Measurements from ENCODE around the gene PIP5K1C.

PIP5K1C gene

DNA sequence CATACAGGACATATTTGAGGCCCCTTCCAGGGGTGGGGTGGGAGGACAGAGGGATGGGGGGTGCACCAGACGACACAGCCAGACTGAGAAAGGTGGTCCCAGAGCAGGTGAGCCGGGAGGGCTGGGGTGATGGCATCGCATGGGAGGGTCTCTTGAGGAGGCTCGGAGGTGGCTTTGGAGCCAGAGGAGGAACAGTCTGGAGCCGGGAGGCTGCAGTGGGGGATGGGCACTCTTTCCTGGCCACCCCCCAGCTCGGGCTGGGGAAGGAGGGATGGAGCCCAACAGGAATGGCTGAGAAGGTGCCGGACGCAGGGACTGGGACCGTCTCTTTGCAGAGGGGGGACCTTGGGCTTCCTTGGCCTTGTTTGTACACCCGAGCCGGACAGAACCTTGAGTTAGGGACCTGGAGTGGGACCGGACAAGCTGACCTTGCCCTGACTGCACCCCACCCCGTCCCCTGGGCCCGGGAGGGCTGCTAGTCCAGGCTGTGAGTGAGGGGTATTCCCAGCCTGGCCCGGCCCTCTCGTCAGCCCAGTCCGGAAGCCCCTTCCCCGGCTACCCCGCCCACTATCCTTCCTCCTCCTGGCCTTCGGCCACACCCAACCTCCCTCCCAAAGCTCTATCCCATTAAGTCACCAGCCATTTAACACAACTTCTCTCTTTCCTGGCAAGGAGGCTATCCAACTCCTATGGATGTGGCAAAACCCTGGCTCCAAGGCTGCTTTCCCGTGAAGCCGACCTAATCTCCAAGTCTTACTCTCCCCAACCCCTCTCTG lies 92.8 kb downstream of the PIP5K1C start:
- Mint-ChIP-seq H3K36me3 (ENCODE audit: insufficient read depth) (peaks cover 6% of the 10 kb centered on the region), H3K27ac (peak overlapping the region in 1 of 2 donors; percentile 82), H3K4me1 (ENCODE audit: low read depth in 2 of 2) (peaks cover 5 to 6% of the 10 kb centered on the region in 2 donors), H3K4me3 (peak overlapping the region in 1 of 2 donors; percentile 45), H3K27me3 (no peaks in the 10 kb centered on the region), H3K9me3 (no peaks in the 10 kb centered on the region)
- ATAC-seq (replicated peaks) (no peak), DNase-seq (no peak)

DNA sequence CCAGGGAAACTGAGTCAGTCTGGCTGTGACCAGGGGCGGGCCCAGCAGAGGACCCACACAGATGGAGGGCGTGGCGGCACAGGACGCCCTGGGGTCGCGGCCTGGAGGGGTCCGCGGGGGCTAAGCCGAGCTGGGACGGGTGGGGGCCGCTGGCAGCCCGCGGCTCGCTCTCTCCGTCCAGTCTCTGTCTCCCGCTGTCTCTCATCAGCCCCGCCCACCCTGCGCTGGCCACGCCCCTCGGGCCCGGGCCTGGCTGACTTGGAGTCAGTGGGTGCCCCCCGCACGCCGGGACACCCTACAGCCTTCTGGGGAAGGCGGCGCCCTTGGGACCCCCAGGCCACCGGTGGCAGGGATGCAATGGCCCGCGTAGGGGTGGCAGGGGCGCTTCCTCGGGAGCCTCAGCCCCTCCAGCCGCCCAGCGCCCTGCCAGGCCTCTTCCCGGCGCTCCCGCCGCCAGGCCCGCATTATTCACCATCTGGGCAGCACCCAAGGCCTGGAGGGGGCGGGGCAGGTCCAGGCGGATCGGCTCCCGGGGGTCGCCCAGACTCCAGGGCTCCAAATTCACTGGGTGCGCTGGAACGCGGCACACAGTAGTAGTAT lies 93.5 kb downstream of the PIP5K1C start, which contains the start of gene TBXA2R:
Gene TBXA2R, minus strand, starts transcription at position 186 of the 600 bp plus-strand sequence. CDS start 6,241 bp downstream, outside the sequence.
- DNase-seq = peak; percentile 26 to 43 (median 35)
- H3K27ac Mint-ChIP-seq = no peak within 1 kb of the TSS
- no peaks in the 10 kb centered on the region for H3K9me3 Mint-ChIP-seq
- ATAC-seq (replicated peaks) = peak; percentile 31
- H3K27me3 Mint-ChIP-seq = no peaks in the 10 kb centered on the region
- H3K36me3 Mint-ChIP-seq (ENCODE audit: insufficient read depth) = peaks cover 8% of the 10 kb centered on the region
- H3K4me3 Mint-ChIP-seq = peak within 1 kb of the TSS in 1 of 2 donors; percentile 45
- H3K4me1 Mint-ChIP-seq (ENCODE audit: low read depth in 2 of 2) = peaks cover 5 to 6% of the 10 kb centered on the region in 2 donors

DNA sequence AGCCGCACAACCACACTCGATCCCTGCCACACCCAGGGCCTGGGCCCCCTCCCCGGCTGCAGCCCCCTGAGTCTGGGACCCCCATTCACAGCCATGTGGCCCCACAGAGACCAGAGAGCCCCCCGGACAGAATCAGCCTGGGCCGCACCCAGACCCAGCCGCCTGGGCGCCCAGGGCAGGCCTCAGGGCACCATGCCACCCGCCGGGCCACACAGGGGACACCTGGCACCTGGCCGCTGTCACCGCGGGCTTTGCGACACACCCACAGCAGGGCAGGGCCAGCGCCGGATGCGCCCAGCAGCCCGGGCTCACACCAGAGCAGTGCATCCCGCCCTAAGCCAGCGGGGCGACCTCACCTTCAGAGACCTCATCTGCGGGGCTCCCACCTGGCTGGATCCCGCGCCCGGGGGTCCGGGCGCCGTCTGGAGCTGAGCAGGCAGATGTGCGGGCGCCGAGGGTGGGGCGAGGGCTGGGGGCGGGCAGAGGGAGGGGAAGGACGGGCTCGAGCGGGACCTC lies 94.0 kb downstream of the PIP5K1C start:
- Mint-ChIP-seq H3K36me3 (ENCODE audit: insufficient read depth) (peaks cover 4% of the 10 kb centered on the region), H3K4me1 (ENCODE audit: low read depth in 2 of 2) (peaks cover 5 to 6% of the 10 kb centered on the region in 2 donors), H3K9me3 (no peaks in the 10 kb centered on the region), H3K27me3 (no peaks in the 10 kb centered on the region), H3K27ac (no peak overlapping the region), H3K4me3 (no peak overlapping the region)
- ATAC-seq (replicated peaks) (peak; percentile 63), DNase-seq (peak in 1 of 3 experiments; percentile 19)

DNA sequence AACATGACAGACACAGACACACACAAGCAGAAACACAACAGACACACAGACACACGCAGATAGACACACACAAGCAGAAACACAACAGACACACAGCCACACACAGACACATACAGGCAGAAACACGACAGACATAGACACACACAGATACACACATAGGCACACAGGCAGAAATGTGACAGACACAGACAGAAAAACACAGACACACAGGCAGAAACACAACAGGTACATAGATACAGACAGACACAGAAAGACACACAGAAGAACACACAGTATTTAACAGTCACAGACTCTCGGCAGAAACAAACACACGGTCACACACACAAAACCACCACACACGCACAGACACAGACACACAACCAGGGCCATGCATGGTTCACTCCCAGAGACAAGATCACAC lies 94.5 kb downstream of the PIP5K1C start:
- Mint-ChIP-seq H3K4me3 (no peak overlapping the region), H3K27ac (no peak overlapping the region), H3K36me3 (ENCODE audit: insufficient read depth) (peaks cover 4% of the 10 kb centered on the region), H3K9me3 (no peaks in the 10 kb centered on the region), H3K27me3 (no peaks in the 10 kb centered on the region), H3K4me1 (ENCODE audit: low read depth in 2 of 2) (peaks cover 5 to 6% of the 10 kb centered on the region in 2 donors)
- no peak for ATAC-seq (replicated peaks)
- DNase-seq = no peak

DNA sequence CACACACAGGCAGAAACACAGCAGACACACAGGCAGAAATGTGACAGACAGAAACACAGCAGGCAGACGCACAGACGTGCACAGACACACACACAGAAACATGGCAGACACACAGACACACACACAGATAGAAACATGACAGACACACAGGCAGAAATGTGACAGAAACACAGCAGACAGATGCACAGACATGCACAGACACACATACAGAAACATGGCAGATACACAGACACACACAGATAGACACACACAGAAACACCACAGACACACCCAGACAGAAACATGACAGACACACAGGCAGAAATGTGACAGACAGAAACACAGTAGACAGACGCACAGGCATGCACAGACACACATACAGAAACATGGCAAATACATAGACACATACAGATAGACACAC lies 94.9 kb downstream of the PIP5K1C start:
- Mint-ChIP-seq H3K4me3 (no peak overlapping the region), H3K27me3 (no peaks in the 10 kb centered on the region), H3K27ac (no peak overlapping the region), H3K9me3 (no peaks in the 10 kb centered on the region), H3K4me1 (ENCODE audit: low read depth in 2 of 2) (peaks cover 5 to 6% of the 10 kb centered on the region in 2 donors), H3K36me3 (ENCODE audit: insufficient read depth) (peaks cover 4% of the 10 kb centered on the region)
- ATAC-seq (replicated peaks) (peak; percentile 18), DNase-seq (no peak)

DNA sequence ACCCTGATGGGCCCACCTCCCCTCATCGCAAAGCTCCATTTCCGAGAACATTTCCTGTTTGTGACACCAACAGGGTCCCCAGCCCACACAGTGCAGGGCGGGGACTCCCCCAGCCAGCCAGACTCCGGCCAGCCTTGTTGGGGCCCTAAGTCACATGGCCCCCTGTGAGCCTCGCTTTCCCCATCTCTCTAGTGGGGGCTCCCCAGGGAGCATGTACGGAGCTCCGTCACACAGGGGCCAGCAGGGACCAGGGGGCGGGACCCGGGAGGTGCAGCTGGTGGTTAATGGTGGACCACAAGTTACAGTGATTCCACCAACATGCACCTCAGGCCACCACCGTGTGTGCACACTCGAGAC lies 95.3 kb downstream of the PIP5K1C start:
- peaks cover 4% of the 10 kb centered on the region for H3K36me3 Mint-ChIP-seq (ENCODE audit: insufficient read depth)
- H3K9me3 Mint-ChIP-seq = no peaks in the 10 kb centered on the region
- no peak overlapping the region for H3K4me3 Mint-ChIP-seq
- peaks cover 5 to 6% of the 10 kb centered on the region in 2 donors for H3K4me1 Mint-ChIP-seq (ENCODE audit: low read depth in 2 of 2)
- peak; percentile 59 for ATAC-seq (replicated peaks)
- no peak overlapping the region for H3K27ac Mint-ChIP-seq
- no peaks in the 10 kb centered on the region for H3K27me3 Mint-ChIP-seq
- peak in 1 of 3 experiments; percentile 23 for DNase-seq

DNA sequence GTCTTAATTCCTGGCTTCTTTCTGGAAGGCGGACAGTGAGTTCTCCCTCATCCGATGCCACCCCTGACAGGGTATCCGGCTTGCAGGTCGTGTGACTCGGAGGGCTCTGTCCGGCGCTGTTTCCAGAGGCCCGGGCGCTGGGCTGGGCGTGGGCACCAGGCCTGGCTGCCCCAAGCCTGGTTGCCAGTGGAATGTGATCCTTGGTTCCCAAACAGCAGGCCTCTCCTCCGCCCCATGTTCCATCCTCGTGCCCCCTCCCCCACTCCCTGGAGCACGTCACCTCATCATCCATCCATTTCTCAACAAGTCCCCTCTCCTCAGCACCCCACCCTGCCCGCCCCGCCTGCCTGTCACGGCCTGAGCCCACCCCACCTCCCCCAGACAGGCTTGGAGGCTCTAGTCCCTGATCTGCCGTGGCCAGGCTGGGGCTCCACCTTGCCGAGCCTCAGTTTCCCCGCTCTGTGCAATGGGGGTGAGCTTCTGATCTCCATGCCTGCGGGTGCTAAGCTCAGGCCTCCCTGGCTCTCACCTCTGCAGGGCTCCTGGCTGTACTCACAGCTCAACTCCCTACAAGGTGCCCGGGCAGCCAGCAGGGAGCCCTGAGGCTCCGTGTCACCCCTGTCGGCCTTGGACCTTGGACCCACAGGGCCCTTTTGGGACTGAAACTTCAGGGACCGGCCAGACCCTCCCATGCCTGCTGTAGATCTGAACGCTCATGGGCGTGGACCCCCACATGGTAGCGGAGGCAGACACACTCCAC lies 95.9 kb downstream of the PIP5K1C start:
- ATAC-seq (replicated peaks) = no peak

DNA sequence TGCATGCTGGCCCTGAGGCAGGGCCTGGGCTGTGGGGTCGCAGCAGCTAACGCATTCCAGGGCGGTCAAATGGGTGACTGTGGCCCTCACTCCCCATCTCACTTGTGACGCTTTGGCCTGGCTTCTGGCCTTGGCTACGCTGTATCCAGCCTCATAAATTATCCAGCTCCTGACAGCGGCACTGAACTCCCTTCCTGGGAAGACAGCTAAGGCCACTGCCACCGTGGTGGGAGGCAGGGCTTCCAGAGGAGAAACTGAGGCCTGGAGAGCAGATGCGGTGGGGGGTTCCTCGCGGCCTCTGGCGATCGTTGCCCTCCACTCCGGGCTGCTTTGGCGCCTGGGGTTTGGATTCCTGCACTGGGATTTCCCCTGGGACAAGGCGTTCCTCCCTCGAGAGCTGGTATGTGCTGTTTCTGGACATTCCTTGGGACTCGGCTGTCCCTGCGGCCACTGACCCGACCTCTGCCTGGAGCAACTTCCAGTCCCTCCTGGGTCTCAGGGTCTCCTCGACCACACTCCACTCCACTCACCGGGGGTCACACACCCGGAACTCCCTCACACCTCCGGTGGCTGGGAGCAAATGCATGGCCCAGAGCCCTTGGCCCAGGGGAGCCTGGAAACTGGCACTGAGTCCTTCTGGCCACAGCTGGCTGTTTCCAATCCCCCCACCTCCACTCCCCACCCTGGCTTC lies 97.0 kb downstream of the PIP5K1C start:
- Mint-ChIP-seq H3K27ac (no peak overlapping the region), H3K4me1 (ENCODE audit: low read depth in 2 of 2) (peaks cover 5 to 6% of the 10 kb centered on the region in 2 donors), H3K27me3 (no peaks in the 10 kb centered on the region), H3K36me3 (ENCODE audit: insufficient read depth) (peaks cover 4% of the 10 kb centered on the region), H3K9me3 (no peaks in the 10 kb centered on the region), H3K4me3 (no peak overlapping the region)
- DNase-seq (no peak), ATAC-seq (replicated peaks) (no peak)

More for the DNA sequence above, 95.9 kb downstream of the PIP5K1C start:
- peaks cover 5 to 6% of the 10 kb centered on the region in 2 donors for H3K4me1 Mint-ChIP-seq (ENCODE audit: low read depth in 2 of 2)
- H3K27me3 Mint-ChIP-seq = no peaks in the 10 kb centered on the region
- DNase-seq = no peak
- no peaks in the 10 kb centered on the region for H3K9me3 Mint-ChIP-seq
- H3K36me3 Mint-ChIP-seq (ENCODE audit: insufficient read depth) = peaks cover 4% of the 10 kb centered on the region
- no peak overlapping the region for H3K4me3 Mint-ChIP-seq
- no peak overlapping the region for H3K27ac Mint-ChIP-seq

DNA sequence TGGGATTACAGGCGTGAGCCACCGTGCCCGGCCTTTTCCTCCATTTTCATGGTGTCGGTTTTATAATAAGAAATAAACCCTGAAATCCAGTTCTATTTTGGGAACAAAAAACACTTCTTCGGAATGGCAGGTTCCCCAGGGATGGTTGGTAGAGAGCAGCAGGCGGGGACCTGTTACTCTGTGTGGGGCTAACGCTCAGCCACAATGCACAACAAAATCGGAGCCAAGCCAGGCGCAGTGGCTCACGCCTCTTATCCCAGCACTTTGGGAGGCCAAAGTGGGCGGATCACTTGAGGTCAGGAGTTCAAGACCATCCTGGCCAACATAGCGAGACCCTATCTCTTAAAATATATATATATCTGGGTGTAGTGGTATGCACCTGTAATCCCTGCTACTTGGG lies 99.2 kb downstream of the PIP5K1C start:
- Mint-ChIP-seq H3K4me1 (ENCODE audit: low read depth in 2 of 2) (no peaks in the 10 kb centered on the region), H3K27ac (no peak overlapping the region), H3K4me3 (no peak overlapping the region), H3K36me3 (ENCODE audit: insufficient read depth) (peaks cover 4% of the 10 kb centered on the region), H3K27me3 (no peaks in the 10 kb centered on the region), H3K9me3 (no peaks in the 10 kb centered on the region)
- ATAC-seq (replicated peaks) (no peak), DNase-seq (no peak)

DNA sequence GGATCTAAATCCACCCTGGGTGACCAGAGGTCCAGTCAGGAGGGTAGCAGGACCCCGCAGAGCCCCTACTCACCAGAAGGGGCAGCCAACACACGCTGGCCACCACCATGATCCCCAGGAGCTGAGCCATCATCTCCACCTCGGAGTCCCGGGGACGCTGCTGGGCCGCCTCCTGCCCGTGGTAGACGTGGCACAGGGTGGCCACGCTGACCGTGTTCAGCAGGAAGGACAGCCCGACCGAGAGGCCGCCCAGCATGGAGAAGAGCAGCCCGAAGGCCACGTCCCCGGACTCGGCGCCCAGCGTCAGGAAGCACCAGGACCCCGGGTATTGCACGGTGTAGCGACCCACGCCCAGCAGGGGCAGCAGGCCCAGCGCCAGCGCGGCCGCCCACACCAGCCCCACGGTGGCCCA lies 100.5 kb downstream of the PIP5K1C start:
- ATAC-seq (replicated peaks) (no peak), DNase-seq (no peak)
- no peak overlapping the region for H3K4me3 Mint-ChIP-seq
- no peaks in the 10 kb centered on the region for H3K27me3 Mint-ChIP-seq
- no peaks in the 10 kb centered on the region for H3K4me1 Mint-ChIP-seq (ENCODE audit: low read depth in 2 of 2)
- no peaks in the 10 kb centered on the region for H3K9me3 Mint-ChIP-seq
- no peak overlapping the region for H3K27ac Mint-ChIP-seq
- H3K36me3 Mint-ChIP-seq (ENCODE audit: insufficient read depth) = peaks cover 4% of the 10 kb centered on the region

DNA sequence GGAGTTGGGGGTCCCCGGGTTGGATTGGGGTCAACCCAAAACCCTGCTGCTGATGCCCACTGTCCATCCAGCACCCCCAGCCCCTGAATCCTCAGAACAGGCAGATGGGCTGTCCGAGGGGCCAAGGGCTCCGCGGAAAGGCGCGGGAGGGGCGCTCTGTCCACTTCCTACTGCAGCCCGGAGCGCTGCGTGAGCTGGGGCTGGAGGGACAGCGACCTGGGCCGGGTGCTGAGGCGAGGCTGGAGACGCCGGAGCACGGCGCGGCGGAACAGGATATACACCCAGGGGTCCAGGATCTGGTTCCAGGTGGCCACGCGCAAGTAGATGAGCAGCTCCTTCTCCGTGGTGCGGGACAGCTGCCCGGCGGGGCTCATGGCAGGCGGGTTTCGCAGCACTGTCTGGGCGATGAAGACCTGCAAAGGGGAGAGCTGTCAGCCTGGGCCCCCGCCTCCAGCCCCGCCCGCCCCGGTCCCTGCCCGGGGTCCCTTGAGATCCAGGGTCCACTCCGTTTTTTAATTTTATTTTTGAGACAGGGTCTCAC lies 104.7 kb downstream of the PIP5K1C start:
- no peak overlapping the region for H3K4me3 Mint-ChIP-seq
- H3K4me1 Mint-ChIP-seq (ENCODE audit: low read depth in 2 of 2) = no peaks in the 10 kb centered on the region
- no peak overlapping the region for H3K27ac Mint-ChIP-seq
- no peaks in the 10 kb centered on the region for H3K27me3 Mint-ChIP-seq
- H3K36me3 Mint-ChIP-seq (ENCODE audit: insufficient read depth) = no peaks in the 10 kb centered on the region
- ATAC-seq (replicated peaks) = no peak
- H3K9me3 Mint-ChIP-seq = no peaks in the 10 kb centered on the region
- no peak for DNase-seq

DNA sequence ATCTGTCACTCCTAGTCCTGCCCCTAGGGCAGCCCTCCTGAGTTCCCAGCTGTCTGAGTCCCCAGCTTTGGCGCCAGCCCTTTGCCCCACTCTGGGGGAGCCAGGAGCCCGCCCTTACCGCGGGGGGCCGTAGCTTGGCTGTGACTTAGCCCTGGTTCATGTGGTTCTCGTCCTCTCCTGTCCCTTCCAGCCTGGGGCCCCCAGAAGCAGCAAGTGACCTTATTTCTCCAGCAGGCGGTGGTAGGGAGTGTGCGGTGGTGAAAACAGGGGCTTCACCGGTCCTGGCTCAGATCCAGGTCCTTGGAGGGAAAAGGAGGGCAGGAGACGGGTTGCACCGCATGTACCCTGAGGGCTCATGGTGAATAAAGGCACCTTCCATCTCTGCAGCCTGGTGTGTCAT lies 107.1 kb downstream of the PIP5K1C start:
- no peak for ATAC-seq (replicated peaks)
- Mint-ChIP-seq H3K27ac (no peak overlapping the region), H3K4me3 (no peak overlapping the region), H3K4me1 (ENCODE audit: low read depth in 2 of 2) (no peaks in the 10 kb centered on the region), H3K9me3 (no peaks in the 10 kb centered on the region), H3K27me3 (no peaks in the 10 kb centered on the region), H3K36me3 (ENCODE audit: insufficient read depth) (no peaks in the 10 kb centered on the region)
- DNase-seq = no peak

All from effector memory CD8-positive, alpha-beta T cell (primary cell).